CD14-positive monocyte (primary cell): ENCODE results near the gene BAD. TPM values are rescaled to one million over a fixed set of nuclear protein-coding genes. Genes with fewer than 3 reads are reported as not detected.

Experiments
- DNase-seq, 3 donors: peaks; one replicate each; pipeline ENCODE4 v3.0.0-alpha.2; 2011 to 2022
- H2AFZ ChIP-seq: 2 replicates; pipeline ENCODE4 v1.6.0; 2012; ENCODE audit warnings: mild to moderate bottlenecking, low read depth, low read length, inconsistent platforms; ENCODE audit not compliant: insufficient read depth, poor library complexity, severe bottlenecking
- H3K27ac ChIP-seq, 2 donors: 1 replicate in 1 of 2; 2 replicates in 1 of 2; pipeline ENCODE4 v1.5.1; 2012 to 2013; ENCODE audit warnings: low read length in 2 of 2, control low read depth in 1 of 2, inconsistent platforms in 1 of 2, low read depth in 1 of 2, mild to moderate bottlenecking in 1 of 2
- H3K27me3 ChIP-seq, 2 donors: one replicate each; pipeline versions ENCODE4 v1.6.0 to v1.6.1; 2011 to 2013; ENCODE audit warnings: low read length in 2 of 2; ENCODE audit not compliant: control insufficient read depth in 2 of 2, insufficient read depth in 2 of 2
- H3K36me3 ChIP-seq, 2 donors: replicated peaks in 1 of 2; 1 replicate in 1 of 2; 2 replicates in 1 of 2; pipeline versions ENCODE4 v1.5.1 to v1.6.1; 2012 to 2013; ENCODE audit warnings: low read length in 2 of 2, control low read depth in 1 of 2, inconsistent platforms in 1 of 2, mild to moderate bottlenecking in 1 of 2; ENCODE audit not compliant: insufficient read depth in 2 of 2, control insufficient read depth in 1 of 2
- H3K4me1 ChIP-seq, 2 donors: 1 replicate in 1 of 2; 2 replicates in 1 of 2; pipeline versions ENCODE4 v1.5.1 to v1.6.1; 2012 to 2013; ENCODE audit warnings: low read length in 2 of 2, control low read depth in 1 of 2, inconsistent platforms in 1 of 2, mild to moderate bottlenecking in 1 of 2, moderate library complexity in 1 of 2; ENCODE audit not compliant: insufficient read depth in 2 of 2, control insufficient read depth in 1 of 2
- H3K4me2 ChIP-seq: replicated peaks from 2 replicates; pipeline ENCODE3; 2012; ENCODE audit warnings: low read length, moderate library complexity, mild to moderate bottlenecking; ENCODE audit not compliant: poor library complexity, severe bottlenecking; ENCODE audit errors: extremely low read depth
- H3K4me3 ChIP-seq, 3 experiments: fragments of 200-600 bp in 1 of 3; sonication (generic) in 1 of 3; replicated peaks in 1 of 3; 1 replicate in 2 of 3; 2 replicates in 1 of 3; pipeline ENCODE4 v1.5.1; 2011 to 2013; ENCODE audit warnings: low read length in 3 of 3, mild to moderate bottlenecking in 3 of 3, control low read depth in 2 of 3, low read depth in 2 of 3, inconsistent platforms in 1 of 3, moderate library complexity in 1 of 3
- H3K79me2 ChIP-seq: 2 replicates; pipeline ENCODE4 v1.6.0; 2012; ENCODE audit warnings: mild to moderate bottlenecking, control low read depth, inconsistent platforms, low read length, moderate library complexity; ENCODE audit not compliant: insufficient read depth
- H3K9ac ChIP-seq: 2 replicates; pipeline ENCODE4 v1.6.0; 2017; ENCODE audit warnings: low read length, mild to moderate bottlenecking; ENCODE audit not compliant: insufficient read depth, poor library complexity, severe bottlenecking
- H3K9me3 ChIP-seq, 2 donors: replicated peaks in 1 of 2; 1 replicate in 1 of 2; 2 replicates in 1 of 2; pipeline versions ENCODE4 v1.5.1 to v1.6.1; 2012 to 2013; ENCODE audit warnings: low read length in 2 of 2, control low read depth in 1 of 2; ENCODE audit not compliant: control insufficient read depth in 1 of 2, insufficient read depth in 1 of 2
- H4K20me1 ChIP-seq: 2 replicates; pipeline ENCODE4 v1.6.0; 2012; ENCODE audit warnings: mild to moderate bottlenecking, low read length, control low read depth, moderate library complexity; ENCODE audit not compliant: insufficient read depth
- H3K27ac Mint-ChIP-seq, 7 donors: one replicate each; pipeline ENCODE4 v1.8.0; 2020; ENCODE audit warnings: mild to moderate bottlenecking in 7 of 7, mixed read lengths in 7 of 7, moderate library complexity in 6 of 7, inconsistent platforms in 2 of 7
- H3K27me3 Mint-ChIP-seq, 3 donors: one replicate each; pipeline ENCODE4 v1.8.0; 2021 to 2022; ENCODE audit warnings: low read depth in 3 of 3, mild to moderate bottlenecking in 3 of 3, mixed read lengths in 3 of 3, moderate library complexity in 3 of 3, inconsistent platforms in 1 of 3
- H3K36me3 Mint-ChIP-seq, 2 donors: one replicate each; pipeline ENCODE4 v1.8.0; 2020; ENCODE audit warnings: mixed read lengths in 2 of 2, inconsistent platforms in 1 of 2, mild to moderate bottlenecking in 1 of 2
- H3K4me1 Mint-ChIP-seq: one replicate; pipeline ENCODE4 v1.8.0; 2020; ENCODE audit warnings: mild to moderate bottlenecking, mixed read lengths
- H3K4me3 Mint-ChIP-seq, 2 donors: one replicate each; pipeline ENCODE4 v1.8.0; 2020; ENCODE audit warnings: mild to moderate bottlenecking in 2 of 2, mixed read lengths in 2 of 2, moderate library complexity in 1 of 2
- H3K9me3 Mint-ChIP-seq, 7 donors: one replicate each; pipeline ENCODE4 v1.8.0; 2020 to 2022; ENCODE audit warnings: mixed read lengths in 7 of 7, mild to moderate bottlenecking in 6 of 7, moderate library complexity in 6 of 7, inconsistent platforms in 2 of 7
- CTCF ChIP-seq: fragments of 200-600 bp; IDR thresholded peaks from one replicate; pipeline ENCODE4 v1.8.0; 2022; ENCODE audit warnings: antibody characterized with exemption, mild to moderate bottlenecking
- WGBS: methylation state at CpG from one replicate; pipeline ENCODE4 v1.1.5; 2013; ENCODE audit warnings: missing lambda C conversion rate; ENCODE audit not compliant: insufficient coverage; 5-methylcytosine and 5-hydroxymethylcytosine counted together
- intact Hi-C, 2 donors: fragments of 100-400 bp; cut with micrococcal nuclease; formaldehyde crosslinking; loops; one replicate each; pipeline versions ENCODE4 v1.15.0 to v1.15.1; 2023
- polyA plus RNA-seq, 3 donors: library from polyadenylated mRNA; depleted of rRNA in 1 of 3; unstranded in 2 of 3; stranded (reverse) in 1 of 3; fragments of 300-500 nt in 2 of 3; fragments of >200 nt in 1 of 3; fragmentation: Illumina TruSeq in 2 of 3; gene quantifications; 1 replicate in 2 of 3; 2 replicates in 1 of 3; pipeline ENCODE4 v1.2.3, GENCODE V29; 2012 to 2021

BAD gene
- polyA plus RNA-seq, 3 donors: 21.1 to 63.2 (median 48.7) TPM

GRCh38 chr11:64292460-64293254 lies 8.2 kb upstream of the BAD start:
- Mint-ChIP-seq H3K4me1 (peaks cover 6% of the 10 kb centered on the region), H3K36me3 (peaks cover 5 to 16% of the 10 kb centered on the region in 2 donors), H3K9me3 (peaks cover 0 to 22% (median 4%) of the 10 kb centered on the region in 7 donors), H3K27ac (no peak overlapping the region), H3K4me3 (peak overlapping the region; percentile 31 to 70), H3K27me3 (peaks cover 69 to 87% (median 74%) of the 10 kb centered on the region in 3 donors)
- peaks cover 4 to 42% of the 10 kb centered on the region in 2 donors for H3K9me3 ChIP-seq
- H4K20me1 ChIP-seq: no peaks in the 10 kb centered on the region
- TF ChIP-seq CTCF: no peak
- H3K4me1 ChIP-seq: peaks cover 5 to 15% of the 10 kb centered on the region in 2 donors
- H3K4me2 ChIP-seq: peak overlapping the region; percentile 54
- H2AFZ ChIP-seq: no peak overlapping the region
- DNase-seq: no peak
- no peaks in the 10 kb centered on the region for H3K36me3 ChIP-seq
- intact Hi-C loops: no loop called here
- H3K79me2 ChIP-seq: no peaks in the 10 kb centered on the region
- H3K27me3 ChIP-seq: peaks cover 56 to 70% of the 10 kb centered on the region in 2 donors
- no peak overlapping the region for H3K27ac ChIP-seq
- WGBS: 31% methylated on average over 33 of the region's 42 CpGs
- H3K4me3 ChIP-seq: peak overlapping the region in 1 of 3 experiments; percentile 25
- no peak overlapping the region for H3K9ac ChIP-seq

GRCh38 chr11:64291752-64292459 lies 7.4 kb upstream of the BAD start:
- Histone ChIP-seq H4K20me1 (no peaks in the 10 kb centered on the region), H3K4me2 (peak overlapping the region; percentile 54), H3K4me1 (peaks cover 5 to 15% of the 10 kb centered on the region in 2 donors), H3K9me3 (peaks cover 4 to 35% of the 10 kb centered on the region in 2 donors), H3K4me3 (peak overlapping the region in 1 of 3 experiments; percentile 25), H3K79me2 (no peaks in the 10 kb centered on the region), H3K27me3 (peaks cover 49 to 63% of the 10 kb centered on the region in 2 donors), H3K9ac (no peak overlapping the region), H3K27ac (no peak overlapping the region), H2AFZ (no peak overlapping the region), H3K36me3 (no peaks in the 10 kb centered on the region)
- no peak for TF ChIP-seq CTCF
- no peak for DNase-seq
- WGBS: under 1% methylated on average over 95 of the region's 96 CpGs
- intact Hi-C loops: no loop called here
- Mint-ChIP-seq H3K9me3 (peaks cover 0 to 20% (median 3%) of the 10 kb centered on the region in 7 donors), H3K4me3 (peak overlapping the region in 1 of 2 donors; percentile 70), H3K27me3 (peaks cover 63 to 82% (median 67%) of the 10 kb centered on the region in 3 donors), H3K36me3 (peaks cover 5 to 15% of the 10 kb centered on the region in 2 donors), H3K4me1 (peaks cover 7% of the 10 kb centered on the region), H3K27ac (no peak overlapping the region)
